Pancreas (tissue), 10 donors: Measurements from ENCODE around the gene TNF. TPM values are rescaled to one million over a fixed set of nuclear protein-coding genes. Genes with fewer than 3 reads are reported as not detected.

Experiments
- ATAC-seq, 4 donors: fragments of 200-7000 bp; cut with Tn5 transposase; one replicate each; pipeline versions ENCODE4 v1.8.0 to v1.9.1; 2020; ENCODE audit warnings: mild to moderate bottlenecking in 4 of 4, moderate library complexity in 4 of 4
- DNase-seq, 6 donors: peaks; one replicate each; pipeline ENCODE4 v3.0.0-alpha.2; 2020
- FAIRE-seq: peaks from 2 replicates; lab custom pipeline; 2012; peaks lifted over from hg19 to GRCh38; lab: Jason Lieb, UNC
- H3K27ac ChIP-seq, 4 donors: fragments of 200-600 bp; sonication (generic); 1 replicate in 3 of 4; 2 replicates in 1 of 4; pipeline versions ENCODE4 v1.5.0 to v1.8.0; 2020
- H3K27me3 ChIP-seq, 4 donors: fragments of 200-600 bp; one replicate each; pipeline ENCODE4 v1.8.0; 2021
- H3K36me3 ChIP-seq, 3 donors: fragments of 200-600 bp; sonication (generic) in 1 of 3; one replicate each; pipeline versions ENCODE4 v1.5.0 to v1.8.0; 2020 to 2021
- H3K4me1 ChIP-seq, 3 donors: fragments of 200-600 bp; one replicate each; pipeline ENCODE4 v1.8.0; 2021
- H3K4me3 ChIP-seq, 4 donors: fragments of 200-600 bp; sonication (generic) in 2 of 4; one replicate each; pipeline versions ENCODE4 v1.5.0 to v1.8.0; 2020 to 2021
- H3K9me3 ChIP-seq, 4 donors: fragments of 200-600 bp; one replicate each; pipeline ENCODE4 v1.8.0; 2021
- WGBS, 2 donors: extraction: QIAGEN DNeasy Blood & Tissue Kit; methylation state at CpG; one replicate each; pipeline ENCODE4 v1.1.7; 2013; 5-methylcytosine and 5-hydroxymethylcytosine counted together
- intact Hi-C, 3 donors: fragments of 100-400 bp; cut with DNase I; formaldehyde crosslinking; loops; one replicate each; pipeline versions ENCODE4 v1.11.1 to v1.14.2; 2022
- polyA plus RNA-seq, 2 donors: library from polyadenylated mRNA; stranded (reverse); fragments of 200-250 nt; gene quantifications; one replicate each; pipeline ENCODE4 v1.2.3, GENCODE V29; 2013
- total RNA-seq, 6 donors: library from RNA; stranded (reverse); fragmentation: NEBNext Ultra II Directional in 4 of 6; extraction: Animal tissue kit (Norgen Biotek cat#: 25700) in 4 of 6; gene quantifications; one replicate each; pipeline versions ENCODE4 v1.2.1 to v1.2.4, GENCODE V29; 2021 to 2023
- TF ChIP-seq, protein P1 (sequence below), 4 donors: fragments of 200-600 bp; sonication (generic) in 3 of 4; IDR thresholded peaks; one replicate each; pipeline versions ENCODE4 v1.5.0 to v1.8.0; 2021; ENCODE audit warnings: antibody characterized with exemption in 4 of 4
- donor health status: healthy with polysubstance abuse.
- donor health status: DM: no; HTN: no; CAD: no; lungs with moderate emphysema.
- donor health status: DM: no; HTN: no; CAD: no.
- donor health status: control.
- donor health status: control.
- donor health status: Bipolar disorder and iron deficiency.
- donor health status: DM: yes; HTN: yes; CAD: no.
- donor health status: DM: no; HTN: no; CAD: no.
- donor health status: DM: no; HTN: no; CAD: no.
- donor health status: DM: yes; HTN: yes; CAD: no.

The TNF gene
- total and polyA plus RNA-seq, 8 donors: 0.11 to 0.87 (median 0.42) TPM; not detected in 1

DNA sequence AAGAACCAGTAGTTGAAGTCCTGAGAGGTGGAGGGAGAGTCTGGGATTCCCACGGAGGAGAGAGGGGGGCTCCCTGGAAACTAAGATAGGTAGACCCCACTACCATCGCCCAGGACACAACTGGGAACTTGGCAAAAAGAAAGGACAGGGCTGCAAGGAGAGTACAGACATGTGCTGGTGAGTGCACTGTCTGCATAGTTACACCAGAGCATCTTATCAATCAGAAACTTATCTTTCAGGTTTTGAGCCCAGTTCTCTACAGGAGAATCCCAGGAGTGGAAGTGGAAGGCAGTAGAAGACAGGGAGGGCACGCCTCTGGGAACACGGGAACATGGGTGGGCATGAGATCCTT lies 15.8 kb upstream of the TNF start:
- TF ChIP-seq, protein P1, sequence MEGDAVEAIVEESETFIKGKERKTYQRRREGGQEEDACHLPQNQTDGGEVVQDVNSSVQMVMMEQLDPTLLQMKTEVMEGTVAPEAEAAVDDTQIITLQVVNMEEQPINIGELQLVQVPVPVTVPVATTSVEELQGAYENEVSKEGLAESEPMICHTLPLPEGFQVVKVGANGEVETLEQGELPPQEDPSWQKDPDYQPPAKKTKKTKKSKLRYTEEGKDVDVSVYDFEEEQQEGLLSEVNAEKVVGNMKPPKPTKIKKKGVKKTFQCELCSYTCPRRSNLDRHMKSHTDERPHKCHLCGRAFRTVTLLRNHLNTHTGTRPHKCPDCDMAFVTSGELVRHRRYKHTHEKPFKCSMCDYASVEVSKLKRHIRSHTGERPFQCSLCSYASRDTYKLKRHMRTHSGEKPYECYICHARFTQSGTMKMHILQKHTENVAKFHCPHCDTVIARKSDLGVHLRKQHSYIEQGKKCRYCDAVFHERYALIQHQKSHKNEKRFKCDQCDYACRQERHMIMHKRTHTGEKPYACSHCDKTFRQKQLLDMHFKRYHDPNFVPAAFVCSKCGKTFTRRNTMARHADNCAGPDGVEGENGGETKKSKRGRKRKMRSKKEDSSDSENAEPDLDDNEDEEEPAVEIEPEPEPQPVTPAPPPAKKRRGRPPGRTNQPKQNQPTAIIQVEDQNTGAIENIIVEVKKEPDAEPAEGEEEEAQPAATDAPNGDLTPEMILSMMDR (IDR thresholded peaks at IDR 0.05): no peak
- no peaks in the 10 kb centered on the region for H3K9me3 ChIP-seq
- DNase-seq (no peak), FAIRE-seq (no peak), ATAC-seq (no peak)
- WGBS, 2 donors: 72 to 85% methylated on average over 4 of the region's 4 CpGs
- H3K4me3 ChIP-seq: no peak overlapping the region
- intact Hi-C loops: no loop called here
- H3K4me1 ChIP-seq: peaks cover 0 to 7% (median 0%) of the 10 kb centered on the region in 3 donors
- H3K27ac ChIP-seq: peak overlapping the region in 2 of 4 donors; percentile 5 to 37
- peaks cover 0 to 20% (median 8%) of the 10 kb centered on the region in 3 donors for H3K36me3 ChIP-seq
- no peaks in the 10 kb centered on the region for H3K27me3 ChIP-seq

DNA sequence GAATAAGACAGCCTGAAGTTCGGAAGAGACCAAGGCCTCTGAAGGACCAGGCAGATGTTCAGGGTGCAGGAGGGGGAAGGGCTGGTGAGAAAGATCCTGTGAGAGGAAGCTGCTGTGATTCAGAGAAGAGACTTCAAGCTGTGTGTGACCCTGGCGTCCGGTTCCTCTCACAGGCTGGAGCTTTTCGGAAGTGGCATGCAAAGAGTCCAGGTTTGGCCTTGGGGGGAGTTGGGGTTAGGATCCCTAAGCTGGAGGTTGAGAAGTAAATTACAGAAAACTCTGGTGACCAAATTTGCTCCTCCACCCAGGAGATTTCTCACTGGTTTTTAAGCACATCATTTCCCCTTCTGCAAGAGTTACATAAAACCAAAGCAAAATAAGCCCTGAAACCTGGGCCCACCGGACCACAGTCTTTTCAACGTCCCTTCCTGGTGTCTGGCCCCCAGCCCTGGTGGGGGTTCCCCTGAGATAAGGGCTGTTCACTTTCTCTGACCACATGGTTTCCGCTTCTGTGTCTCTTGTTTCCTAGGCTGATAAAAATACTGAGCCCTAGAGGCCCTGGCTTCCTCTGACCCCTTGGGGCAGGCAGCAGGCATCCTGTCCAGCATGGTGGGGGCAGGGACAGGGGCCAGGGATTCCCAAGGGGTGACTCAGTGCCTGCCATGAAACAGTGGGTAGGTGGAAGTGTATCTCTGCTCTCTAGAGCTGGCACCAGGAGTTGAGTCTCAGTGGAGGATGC lies 15.2 kb upstream of the TNF start:
- intact Hi-C loops: no loop called here
- WGBS, 2 donors: 79 to 85% methylated on average over 7 of the region's 7 CpGs
- Histone ChIP-seq H3K9me3 (no peaks in the 10 kb centered on the region), H3K4me1 (peaks cover 0 to 7% (median 0%) of the 10 kb centered on the region in 3 donors), H3K36me3 (peaks cover 0 to 20% (median 8%) of the 10 kb centered on the region in 3 donors), H3K27ac (peak overlapping the region in 2 of 4 donors; percentile 5 to 37), H3K27me3 (no peaks in the 10 kb centered on the region), H3K4me3 (no peak overlapping the region)
- DNase-seq (peak in 1 of 6 donors; percentile 46), FAIRE-seq (no peak), ATAC-seq (peak in 3 of 4 donors; percentile 33 to 68 (median 65))
- TF ChIP-seq, protein P1 (IDR thresholded peaks at IDR 0.05): no peak

DNA sequence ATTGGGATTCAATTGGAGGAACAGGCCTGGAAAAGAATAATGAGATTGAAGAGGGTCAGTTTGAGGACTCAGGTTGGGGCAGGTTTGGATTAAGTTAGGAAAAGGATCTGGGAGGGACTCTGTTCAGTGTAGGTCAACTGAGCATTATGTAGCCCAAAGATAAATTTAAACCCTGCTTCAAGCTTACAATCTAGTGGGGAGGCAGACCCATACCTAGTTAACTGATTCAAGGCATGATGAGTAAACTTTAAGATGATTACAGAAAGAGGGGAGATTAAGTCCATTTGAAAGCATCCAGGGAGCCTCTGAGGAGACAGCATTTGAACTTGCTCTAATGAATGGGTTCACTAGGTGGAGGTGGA lies 14.7 kb upstream of the TNF start:
- TF ChIP-seq, protein P1 (IDR thresholded peaks at IDR 0.05): no peak
- H3K27ac ChIP-seq: peak overlapping the region in 1 of 4 donors; percentile 37

DNA sequence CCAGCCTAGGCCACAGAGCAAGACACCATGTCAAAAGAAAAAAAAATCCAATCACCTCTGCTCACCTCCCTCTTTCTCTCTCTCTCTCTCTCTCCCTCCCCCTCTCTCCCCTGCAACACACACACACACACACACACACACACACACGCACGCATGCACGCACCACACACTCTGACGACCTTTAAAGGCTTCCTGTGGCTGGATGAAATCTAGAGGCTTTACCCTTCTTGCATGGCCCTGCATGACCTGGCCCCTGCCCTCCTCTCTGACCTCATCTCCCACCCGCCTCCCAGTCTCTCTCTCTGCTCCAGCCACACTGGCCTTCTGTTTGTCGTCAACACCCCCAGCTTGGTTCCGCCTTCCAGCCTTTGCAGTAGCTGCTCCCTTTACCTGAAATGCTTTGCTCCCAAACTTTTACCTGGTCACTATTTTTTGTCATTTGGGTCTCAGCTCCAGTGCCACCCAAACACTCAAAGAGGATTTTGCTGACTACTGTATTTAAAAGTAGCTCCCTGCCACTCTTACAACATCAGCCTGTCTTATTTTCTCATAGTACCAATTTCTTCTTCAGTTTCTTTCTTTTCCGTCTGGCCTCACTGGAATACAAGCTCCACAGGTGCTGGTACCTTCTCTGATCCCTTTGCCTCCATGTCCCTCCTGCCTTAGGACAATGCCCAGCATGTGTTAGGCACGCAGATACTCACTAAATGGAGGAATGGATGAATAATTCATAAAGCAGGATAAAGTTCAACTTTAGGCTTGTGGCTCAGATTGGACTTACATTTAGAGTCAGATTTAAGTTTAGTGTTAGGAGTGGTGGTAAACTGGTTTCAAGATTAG lies 7.6 kb upstream of the TNF start:
- TF ChIP-seq, protein P1 (IDR thresholded peaks at IDR 0.05): no peak
- no peaks in the 10 kb centered on the region for H3K36me3 ChIP-seq
- 37 to 46% methylated on average over 9 of the region's 9 CpGs for WGBS, 2 donors
- H3K4me1 ChIP-seq: no peaks in the 10 kb centered on the region
- no peak for ATAC-seq
- no peak for FAIRE-seq
- H3K4me3 ChIP-seq: no peak overlapping the region
- H3K27ac ChIP-seq: no peak overlapping the region
- H3K27me3 ChIP-seq: no peaks in the 10 kb centered on the region
- intact Hi-C loops: no loop called here
- no peak for DNase-seq
- H3K9me3 ChIP-seq: no peaks in the 10 kb centered on the region

More for the DNA sequence above, 14.7 kb upstream of the TNF start:
- FAIRE-seq (no peak), DNase-seq (no peak), ATAC-seq (no peak)
- intact Hi-C loops: no loop called here
- Histone ChIP-seq H3K9me3 (no peaks in the 10 kb centered on the region), H3K4me1 (peaks cover 0 to 7% (median 0%) of the 10 kb centered on the region in 3 donors), H3K4me3 (no peak overlapping the region), H3K36me3 (peaks cover 0 to 20% (median 8%) of the 10 kb centered on the region in 3 donors), H3K27me3 (no peaks in the 10 kb centered on the region)
